Panc1 (cell line): ENCODE results near the gene KCNJ9.

Experiments used
- CTCF ChIP-seq: fragments of 450-650 bp; IDR thresholded peaks from 2 replicates; pipeline ENCODE4 v1.5.1; 2017; ENCODE audit warnings: mild to moderate bottlenecking
- POLR2AphosphoS5 ChIP-seq: IDR thresholded peaks from 2 replicates; pipeline ENCODE4 v1.6.1; 2012; ENCODE audit warnings: mild to moderate bottlenecking, low read depth, low read length, moderate library complexity

GRCh38 chr1:160121388-160121787 lies 40.0 kb downstream of the KCNJ9 start:
- no peak for TF ChIP-seq POLR2AphosphoS5
- no peak for TF ChIP-seq CTCF
